Fibroblast of skin of right biceps (primary cell): ENCODE measurements around the gene VTI1A.

ENCODE experiments used
- DNase-seq: peaks from one replicate; pipeline ENCODE4 v3.0.0-alpha.2; 2013

VTI1A gene

DNA sequence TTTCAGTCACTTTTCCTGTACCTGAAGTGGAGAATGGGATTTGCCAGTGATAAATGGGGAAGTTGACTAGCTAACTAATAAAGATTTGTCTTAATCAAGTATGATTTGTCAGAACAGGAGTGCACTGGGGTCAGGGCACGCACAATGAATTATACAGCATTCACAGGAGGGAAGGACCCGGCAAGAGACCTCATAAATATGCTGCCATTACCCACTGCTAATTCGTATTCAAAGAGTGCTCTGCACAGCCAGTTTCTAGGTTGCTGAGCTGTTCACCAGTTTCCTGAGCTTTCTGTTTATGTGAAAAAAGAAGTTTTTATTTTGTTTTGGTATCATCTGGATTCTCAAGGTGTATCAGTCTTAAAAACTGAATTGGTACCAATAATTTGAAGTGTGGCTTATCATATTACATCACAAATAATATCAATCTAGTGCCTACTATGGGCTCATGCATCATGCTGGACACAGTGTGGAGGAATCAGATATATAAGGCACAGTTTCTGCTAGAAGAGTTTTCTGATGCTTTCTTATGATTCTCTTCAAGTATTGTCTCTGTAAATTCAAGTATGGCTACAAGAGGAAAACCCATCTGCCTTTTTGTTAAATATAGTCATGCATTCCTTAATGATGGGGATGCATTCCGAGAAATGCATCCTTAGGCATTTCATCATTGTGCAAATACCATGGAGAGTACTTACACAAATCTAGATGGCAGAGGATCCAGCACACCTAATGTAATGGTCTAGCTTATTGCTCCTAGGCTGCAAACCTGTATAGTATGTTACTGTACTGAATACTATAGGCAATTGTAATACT lies 202.2 kb downstream of the VTI1A start:
- peak; percentile 61 for DNase-seq

DNA sequence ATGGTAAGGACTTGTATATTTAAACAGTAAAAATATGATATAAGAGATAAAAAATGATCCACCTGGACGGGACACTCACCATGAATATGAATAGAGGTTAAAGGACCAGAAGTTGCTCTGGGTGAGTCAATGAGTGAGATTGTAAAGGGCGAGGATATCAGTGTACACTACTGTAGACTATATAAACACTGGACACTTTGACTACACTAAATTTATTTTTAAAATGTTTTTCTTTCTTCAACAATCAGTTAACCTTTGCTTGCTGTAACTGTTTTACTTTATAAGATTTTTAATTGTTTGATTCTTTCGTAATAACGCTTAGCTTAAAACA lies 202.8 kb downstream of the VTI1A start:
- no peak for DNase-seq

DNA sequence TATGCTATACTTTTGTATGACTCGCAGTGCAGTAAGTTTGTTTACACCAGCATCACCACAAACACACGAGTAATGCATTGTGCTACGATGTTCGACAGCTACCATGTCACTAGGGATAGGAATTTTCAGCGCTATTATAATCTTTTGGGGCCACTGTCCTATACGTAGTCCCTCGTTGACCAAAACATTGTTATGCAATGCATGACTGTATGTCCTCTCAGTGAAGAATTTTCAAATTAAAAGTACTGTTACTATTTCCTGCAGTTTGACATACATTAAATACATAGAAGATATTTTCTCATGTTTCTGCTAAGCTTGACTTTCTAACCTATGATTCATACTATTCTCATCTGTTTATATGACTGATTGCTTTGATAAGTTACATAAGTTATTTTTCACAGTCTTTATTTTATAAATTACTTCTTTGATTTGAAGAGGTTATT lies 203.6 kb downstream of the VTI1A start:
- peak; percentile 45 for DNase-seq

DNA sequence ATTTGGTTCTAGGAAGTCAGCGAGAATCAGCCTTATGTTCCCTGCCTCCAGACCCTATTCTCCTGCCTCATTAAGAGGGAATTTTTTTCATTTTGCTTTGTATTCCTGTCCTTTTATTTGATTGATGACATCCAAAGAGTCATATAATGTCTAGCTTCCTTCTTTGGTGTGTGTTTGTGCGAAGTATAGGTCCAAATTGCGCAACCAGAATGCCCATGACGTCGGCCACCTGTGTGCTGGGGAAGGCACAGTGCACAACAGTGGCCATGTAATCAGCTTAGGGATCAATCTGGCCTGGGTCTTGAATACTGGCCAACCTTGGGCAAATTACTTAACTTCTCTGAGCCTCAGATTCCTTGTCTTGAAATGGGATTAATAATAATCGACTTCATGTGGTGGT lies 206.2 kb downstream of the VTI1A start:
- no peak for DNase-seq

DNA sequence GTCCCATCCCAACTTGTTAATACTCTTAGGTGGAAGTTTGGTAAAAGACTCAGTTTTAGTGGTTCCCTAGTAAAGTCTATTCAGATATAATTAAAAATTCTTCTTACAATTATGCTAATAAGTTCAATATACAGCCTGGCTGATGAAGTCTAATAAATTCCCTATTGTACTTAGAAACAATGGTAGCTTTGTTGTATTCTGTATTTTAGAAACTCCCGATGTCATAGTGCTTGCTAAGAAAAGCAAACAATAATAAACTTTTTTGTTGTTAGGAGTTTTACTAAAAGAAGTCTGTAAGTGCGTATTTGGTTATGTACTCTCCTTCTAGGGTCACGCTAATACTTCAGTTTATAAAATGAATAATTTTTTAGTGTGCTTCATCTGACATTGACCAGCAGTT lies 206.8 kb downstream of the VTI1A start:
- DNase-seq: no peak

DNA sequence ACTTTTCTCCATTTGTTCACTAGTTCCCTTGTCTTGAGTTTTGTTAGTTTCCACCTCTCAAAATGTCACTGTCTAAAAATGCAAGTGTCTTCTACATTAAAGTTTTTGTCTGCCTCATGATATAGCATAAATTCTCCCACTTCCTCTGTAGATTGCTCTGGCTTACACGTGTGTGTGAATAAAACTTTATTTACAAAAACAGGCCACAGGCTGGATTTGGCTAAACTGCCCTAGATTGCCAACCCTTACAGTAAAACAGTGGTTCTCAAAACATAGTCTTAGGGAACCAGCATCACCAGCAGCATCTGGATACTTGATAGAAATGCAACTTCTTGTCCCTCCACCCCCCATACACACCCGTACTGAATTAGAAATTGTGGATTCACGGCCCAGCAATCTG lies 207.8 kb downstream of the VTI1A start:
- no peak for DNase-seq

DNA sequence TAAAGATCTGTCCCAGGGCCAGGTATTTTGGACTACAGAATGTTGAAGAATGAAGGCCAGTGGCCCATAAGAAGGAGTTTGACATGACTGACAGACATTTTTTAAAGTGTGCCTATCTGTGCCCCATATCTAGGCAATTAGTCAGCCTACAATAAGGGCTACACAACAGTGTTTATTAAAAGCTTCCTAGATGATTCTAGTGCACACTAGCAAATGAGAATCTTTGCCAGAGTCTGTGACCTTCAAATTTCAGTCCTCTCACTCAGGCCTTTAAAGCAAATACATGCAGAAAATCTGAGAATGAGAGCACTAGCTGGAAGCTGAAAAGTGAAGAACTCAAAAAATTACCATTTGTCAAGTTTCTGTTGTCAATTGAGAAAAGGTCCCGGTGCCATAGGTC lies 208.7 kb downstream of the VTI1A start:
- no peak for DNase-seq

DNA sequence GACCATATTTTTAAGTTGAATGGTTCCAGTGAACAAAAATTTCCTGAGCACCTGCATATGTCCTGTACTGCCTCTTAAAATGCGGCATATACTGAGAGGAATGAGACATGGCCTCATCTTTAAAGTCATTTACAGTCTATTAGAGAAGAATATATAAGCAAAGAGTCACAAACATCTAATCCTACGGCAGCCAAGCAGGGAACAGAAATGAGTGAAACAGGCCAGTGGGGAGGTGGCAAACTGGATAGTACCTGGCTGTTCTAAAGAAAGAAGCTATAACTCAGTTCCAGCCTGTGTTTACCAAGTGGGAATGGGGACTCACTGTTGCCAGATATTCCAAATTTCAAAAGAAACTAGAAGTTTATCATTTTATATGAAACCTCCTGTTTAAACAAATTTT lies 211.4 kb downstream of the VTI1A start:
- no peak for DNase-seq

DNA sequence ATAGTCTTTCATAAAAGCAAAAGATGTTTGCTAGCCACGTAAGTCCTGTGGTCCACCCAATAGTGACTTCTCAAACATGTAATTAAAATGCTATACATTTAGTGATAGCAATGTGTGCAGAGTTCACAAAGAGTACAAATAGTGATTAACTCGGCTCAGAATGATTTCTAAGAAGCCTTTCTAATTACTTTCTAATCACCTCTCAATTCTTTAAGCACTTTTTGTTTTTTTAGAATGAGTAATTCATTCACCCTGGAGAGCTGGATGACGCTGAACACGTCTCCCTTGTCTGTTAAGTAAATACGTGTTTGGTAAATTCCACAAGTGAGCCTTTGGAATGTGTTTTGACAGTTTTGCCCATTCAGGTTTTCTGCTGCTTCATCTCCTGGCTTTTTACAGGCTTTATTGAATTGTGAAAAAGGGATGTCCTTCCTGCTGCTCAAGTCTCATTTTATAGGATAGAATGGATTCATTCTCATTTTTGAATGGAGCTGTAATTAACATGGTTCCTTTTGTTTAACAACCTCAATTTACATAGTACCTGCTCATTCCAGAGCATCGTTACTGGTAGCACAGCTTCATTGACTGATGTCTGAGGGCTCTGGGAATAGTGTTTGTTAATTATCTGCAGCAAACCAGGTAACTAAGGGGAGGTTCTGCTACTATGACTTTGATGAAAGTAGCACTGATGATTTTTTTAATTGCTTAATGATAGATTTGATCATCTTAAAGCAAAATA lies 212.1 kb downstream of the VTI1A start:
- peak; percentile 66 for DNase-seq

DNA sequence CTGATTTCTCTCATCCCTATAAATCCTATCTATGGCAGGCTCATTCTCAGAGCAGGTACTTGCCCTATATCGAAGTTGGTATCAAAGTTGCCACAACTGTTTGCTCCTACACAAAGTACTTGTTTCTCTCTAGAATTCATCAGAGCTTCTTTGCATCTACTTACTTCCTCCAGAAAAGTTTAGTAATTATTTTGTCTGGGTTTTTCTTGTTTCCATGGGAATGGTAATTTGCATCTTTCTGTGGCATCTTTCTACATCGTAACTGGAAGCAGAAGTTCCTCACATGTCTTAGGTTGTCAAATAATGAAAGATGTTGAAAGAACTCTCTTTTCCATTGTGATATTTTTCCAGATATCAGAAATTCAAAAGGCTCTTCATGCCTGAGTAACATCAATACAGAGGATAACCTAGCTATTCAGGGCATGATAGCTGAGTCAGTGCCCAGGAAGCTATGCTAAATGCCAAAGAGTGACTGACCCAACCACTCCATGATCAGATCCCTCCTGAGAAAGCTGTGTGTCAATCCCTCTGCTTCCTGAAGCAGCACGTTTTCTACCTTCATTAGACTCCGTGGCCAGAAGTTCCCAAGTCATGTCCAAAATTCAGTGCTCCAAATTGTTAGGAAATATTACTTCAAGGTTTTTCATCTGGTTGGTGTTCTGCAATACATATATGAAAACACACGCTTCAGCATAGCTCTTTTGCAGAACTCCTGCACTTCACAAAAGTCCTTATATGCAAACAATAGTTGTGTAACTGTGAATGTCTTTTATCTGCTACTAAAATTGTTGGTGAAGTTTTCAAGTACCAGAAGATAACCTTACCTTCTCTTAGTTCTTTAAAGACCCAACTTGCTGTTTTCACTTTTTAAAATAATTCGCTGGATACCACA lies 216.5 kb downstream of the VTI1A start:
- DNase-seq: peak; percentile 80

DNA sequence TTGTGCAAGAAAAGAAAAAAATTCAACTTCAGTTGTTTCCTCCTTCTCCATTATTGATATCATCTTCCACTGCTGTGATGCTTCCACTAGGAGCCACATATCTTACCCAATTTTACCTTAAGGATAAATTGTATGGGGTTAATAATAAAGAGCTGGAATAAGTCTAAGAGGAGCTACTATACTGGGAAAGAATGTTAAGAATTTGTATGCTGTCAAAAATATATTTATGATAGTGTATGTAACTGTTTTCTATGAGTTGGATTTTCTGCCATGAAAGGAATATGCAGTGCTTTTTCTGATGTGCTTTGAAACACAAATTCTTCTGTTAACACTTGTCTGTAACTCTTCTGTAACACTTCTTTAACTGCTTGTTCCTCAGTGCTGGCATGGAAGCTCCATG lies 219.1 kb downstream of the VTI1A start:
- DNase-seq: peak; percentile 46

DNA sequence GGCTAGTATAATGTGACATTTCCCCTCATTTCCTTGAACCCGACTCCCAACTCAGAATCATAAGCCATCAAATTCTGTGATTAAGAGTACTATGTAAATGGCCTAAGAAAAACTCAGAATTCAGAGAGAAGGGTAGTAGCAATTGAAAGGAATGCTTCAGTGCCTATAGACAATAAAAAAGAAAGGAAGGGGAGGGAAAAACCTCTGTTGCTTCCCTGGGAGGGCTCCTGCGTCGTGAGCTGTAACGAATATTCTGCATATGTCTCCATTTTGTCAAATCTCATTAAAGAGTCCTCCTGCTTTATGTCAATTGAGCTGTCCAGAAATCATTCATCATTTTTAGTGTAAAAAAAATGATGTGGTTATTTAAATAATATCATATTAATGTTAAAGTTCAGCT lies 223.0 kb downstream of the VTI1A start:
- no peak for DNase-seq

DNA sequence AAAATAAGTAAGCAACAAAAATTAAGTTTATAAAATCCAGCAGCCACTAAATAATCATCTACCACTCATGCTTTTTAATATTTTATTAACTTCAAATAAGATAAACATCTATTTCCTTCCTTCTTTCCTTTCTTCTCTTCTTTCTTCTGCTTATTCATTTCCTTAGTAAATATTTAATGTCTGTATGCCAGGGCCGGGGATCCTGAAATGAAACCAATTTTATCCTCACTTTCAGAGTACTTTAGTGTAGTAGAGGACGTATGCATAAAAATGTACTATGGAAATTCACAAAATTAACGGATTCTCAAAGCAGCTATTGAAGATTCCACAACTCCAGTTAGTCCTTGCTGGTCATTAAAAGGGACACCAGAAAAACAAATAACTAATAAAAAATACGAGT lies 224.7 kb downstream of the VTI1A start:
- no peak for DNase-seq

DNA sequence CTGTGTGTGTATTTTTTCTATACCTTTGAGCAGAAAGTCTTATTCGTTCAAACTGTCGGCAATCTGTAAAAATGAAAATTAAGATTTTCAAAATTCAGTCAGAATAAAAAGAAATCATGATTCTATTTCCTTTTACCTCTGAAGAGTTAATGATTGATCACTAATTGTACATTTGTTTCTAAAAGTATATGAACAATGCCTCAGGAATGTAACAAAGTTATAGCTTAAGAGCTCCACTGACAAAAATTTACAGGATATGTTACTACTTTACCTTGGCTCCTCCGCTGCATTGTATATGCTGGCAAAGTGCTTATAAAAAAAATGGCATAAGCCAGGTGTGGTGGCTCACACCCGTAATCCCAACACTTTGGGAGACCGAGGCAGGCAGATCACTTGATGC lies 225.7 kb downstream of the VTI1A start:
- no peak for DNase-seq

DNA sequence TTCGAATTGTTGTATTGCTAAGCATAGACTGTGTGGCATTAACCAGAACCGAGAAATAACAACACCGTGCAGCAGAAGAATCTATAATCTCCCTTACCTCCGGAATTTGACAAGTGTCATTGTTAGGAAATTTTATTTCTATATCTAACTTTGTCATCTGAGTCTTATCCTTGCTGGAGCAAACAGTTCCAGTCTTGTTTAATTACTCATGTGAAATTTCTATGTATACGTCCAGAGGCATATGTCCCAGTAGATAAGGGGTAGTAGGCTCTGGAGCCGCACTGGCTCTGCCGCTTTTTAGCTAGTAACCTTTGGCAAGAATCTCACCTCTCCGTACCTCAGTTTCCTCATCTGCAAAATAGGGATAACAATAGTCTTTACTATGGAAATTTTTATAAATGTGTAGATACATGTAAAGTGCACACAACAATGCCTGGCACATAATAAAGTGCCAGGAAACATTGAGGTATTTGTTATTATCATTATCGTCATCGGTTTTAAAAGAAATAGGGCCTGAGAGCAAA lies 228.6 kb downstream of the VTI1A start:
- DNase-seq: no peak

DNA sequence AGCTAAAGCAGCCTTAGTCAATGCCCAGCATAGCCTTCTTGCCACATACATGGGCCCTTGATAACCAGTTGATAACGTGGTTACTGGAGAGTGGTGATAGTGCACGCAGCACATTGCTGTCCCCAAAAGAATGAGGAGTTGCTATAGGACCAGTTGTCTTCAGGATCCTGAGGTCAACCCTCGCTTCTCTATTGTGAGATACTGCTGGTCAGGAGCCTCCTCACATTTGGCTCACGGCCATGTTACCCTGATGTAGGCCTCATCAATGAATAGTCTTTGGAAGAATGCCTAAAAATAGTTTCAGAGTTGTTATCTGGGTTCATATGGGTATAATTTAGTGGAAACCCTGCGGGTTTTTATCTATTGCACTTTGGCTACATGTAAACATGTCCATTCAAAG lies 230.7 kb downstream of the VTI1A start:
- no peak for DNase-seq

DNA sequence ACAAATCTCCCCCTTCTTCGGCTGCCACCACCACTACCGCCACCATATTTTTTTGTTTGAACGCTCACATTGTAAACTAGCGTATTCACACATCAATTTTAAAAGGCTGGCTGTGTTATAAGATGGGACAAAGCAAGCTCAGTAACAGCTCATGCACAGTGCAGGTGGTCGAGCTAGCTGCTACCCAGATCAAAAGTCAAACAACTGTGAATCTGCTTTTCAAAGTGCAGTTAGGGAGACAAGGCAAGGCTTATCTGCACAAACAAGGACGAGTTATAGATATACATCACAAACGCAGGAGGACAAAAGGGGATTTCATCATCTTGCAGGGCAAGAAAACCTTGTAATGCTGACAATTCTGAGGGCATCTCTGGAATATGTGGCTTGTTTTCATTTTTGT lies 231.6 kb downstream of the VTI1A start:
- no peak for DNase-seq

DNA sequence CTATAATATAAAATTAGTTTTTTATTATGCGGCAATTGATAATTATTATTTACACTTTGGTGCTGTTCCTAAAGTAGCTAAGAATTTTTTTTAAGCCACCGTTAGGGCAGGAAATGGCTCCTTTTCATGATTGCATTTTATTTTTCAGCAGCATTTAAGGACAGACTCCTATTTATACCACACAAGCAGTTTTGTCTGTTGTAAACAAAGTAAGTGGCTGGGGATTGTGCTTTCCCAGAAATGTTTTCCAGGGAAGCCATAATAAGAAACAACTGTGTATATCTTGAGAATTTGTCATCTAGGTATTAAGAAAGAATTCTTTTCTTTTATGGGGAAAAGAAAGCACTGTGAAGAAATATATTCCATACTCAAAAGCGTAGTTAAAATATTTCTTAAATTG lies 232.0 kb downstream of the VTI1A start:
- DNase-seq: no peak

DNA sequence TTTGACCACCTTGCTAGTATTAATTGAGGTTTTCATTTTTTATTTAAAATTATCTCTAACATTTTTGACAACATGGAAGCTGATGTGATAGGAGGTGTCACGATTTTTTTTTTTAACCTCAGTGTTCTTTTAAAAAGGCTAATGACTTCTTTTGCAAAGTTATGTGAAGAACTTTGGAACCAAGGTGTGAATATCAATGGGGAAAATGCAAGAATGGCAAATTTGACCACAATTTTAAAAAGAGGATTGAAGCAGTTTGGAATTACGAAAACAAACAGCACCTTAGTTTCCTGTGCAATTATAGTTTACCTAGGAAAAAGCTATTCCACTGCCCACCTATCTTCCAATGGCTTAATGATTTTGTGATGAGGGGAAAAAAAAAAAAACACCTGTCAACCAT lies 232.4 kb downstream of the VTI1A start:
- DNase-seq: no peak

DNA sequence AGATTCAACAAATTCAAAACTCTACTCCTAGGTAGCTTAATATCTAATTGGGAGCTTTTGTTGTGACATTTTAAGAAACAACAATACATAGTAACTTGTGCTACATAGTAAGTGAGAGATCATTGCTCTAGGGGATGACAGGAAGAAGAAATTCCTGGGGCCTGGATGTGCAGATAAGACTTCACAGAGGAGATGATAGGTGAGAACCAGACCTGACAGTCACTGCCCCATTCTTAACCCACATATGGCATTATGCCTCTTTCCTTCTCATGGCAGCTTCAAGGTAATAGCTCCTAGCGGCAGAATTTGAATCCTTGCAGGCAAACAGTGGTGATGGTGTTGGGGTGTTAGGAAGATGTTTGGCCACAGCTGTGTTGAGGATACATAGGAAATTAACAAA lies 233.6 kb downstream of the VTI1A start:
- DNase-seq: no peak

DNA sequence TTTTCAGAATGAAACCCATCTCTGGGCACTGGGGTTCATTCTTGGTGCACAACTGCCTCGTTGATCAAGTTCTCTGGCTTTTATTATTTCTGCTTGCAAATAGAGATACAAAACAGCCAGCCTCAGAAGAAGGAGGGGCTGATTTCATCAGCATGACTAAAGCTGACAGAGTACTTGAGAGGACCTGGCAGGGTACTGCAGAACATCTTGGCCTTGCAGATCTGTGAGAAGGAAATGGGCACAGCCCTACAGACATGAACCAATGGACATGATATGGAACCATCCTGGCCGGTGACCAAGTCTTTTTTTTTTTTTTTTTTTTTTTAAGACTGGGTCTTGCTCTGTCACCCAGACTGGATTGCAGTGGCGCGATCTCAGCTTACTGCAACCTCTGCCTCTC lies 240.6 kb downstream of the VTI1A start:
- peak; percentile 34 for DNase-seq

DNA sequence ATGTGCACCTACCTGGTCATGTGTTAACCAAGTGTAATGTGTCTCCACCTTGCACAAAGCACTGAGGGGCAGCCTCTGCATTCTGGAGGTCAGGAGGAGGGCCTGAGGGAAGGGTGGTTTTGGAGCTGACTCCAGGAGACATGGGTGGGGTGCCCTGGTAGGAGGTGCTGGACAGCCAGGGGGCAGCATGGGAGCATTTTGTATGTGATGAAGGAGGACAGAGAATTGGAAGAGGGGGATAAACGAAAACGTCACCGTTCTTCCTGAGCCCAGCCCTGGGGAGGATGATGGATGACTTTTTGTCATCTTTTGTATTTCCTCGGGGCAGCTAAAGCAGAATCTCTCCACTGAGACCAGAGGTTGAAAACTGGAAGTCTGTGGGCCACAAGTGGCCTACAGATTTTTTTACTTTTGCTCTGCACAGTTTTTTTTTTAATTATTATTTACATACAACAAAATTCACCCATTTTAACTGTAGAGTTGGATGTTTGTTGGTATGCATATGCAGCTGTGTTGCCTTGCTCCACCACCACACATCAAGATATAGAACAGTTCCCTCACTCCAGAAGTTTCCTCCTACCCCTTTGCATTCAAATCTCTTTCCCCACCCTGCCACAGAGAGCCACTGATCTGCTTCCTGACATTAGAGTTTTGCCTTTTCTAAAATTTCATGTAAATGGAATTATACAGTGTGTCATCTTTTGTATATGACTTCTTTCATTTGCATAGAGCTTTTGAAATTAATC lies 242.5 kb downstream of the VTI1A start:
- DNase-seq: peak; percentile 14

DNA sequence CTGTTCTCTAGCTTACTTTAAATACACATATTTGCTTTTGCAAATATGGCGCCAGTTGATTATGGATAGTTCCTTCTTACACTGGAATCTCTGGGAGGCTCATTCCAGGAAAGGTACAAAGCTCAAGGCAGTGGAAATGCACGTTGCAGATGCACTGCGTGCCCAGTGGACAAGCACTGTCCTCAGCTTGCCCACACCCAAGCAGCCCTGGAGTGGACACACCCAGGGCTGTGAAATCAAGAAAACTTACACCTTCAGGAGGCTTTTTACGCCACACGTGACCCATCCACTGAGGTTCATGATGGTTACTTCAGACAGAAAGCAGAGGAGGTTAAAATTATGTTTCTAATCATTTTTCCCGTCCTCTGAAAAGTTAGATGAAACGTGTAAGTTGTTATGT lies 248.5 kb downstream of the VTI1A start:
- DNase-seq: no peak
